Upper lobe of right lung (tissue), 1 donor: ENCODE results near the gene PAQR5. TPM values are rescaled to one million over a fixed set of nuclear protein-coding genes. Genes with fewer than 3 reads are reported as not detected.
A peak's percentile ranks its signal among the peaks of the same experiment; 100 is the strongest.

Experiments used
- ATAC-seq: fragments of 200-7000 bp; cut with Tn5 transposase; one replicate; pipeline ENCODE4 v1.9.1; 2020; ENCODE audit warnings: mild to moderate bottlenecking, moderate library complexity
- DNase-seq: peaks from one replicate; pipeline ENCODE4 v3.0.0-alpha.2; 2020
- H3K27ac ChIP-seq: fragments of 200-600 bp; one replicate; pipeline ENCODE4 v1.8.0; 2022
- H3K27me3 ChIP-seq: fragments of 200-600 bp; one replicate; pipeline ENCODE4 v1.8.0; 2022; ENCODE audit warnings: mild to moderate bottlenecking
- H3K36me3 ChIP-seq: fragments of 200-600 bp; one replicate; pipeline ENCODE4 v1.8.0; 2022
- H3K4me1 ChIP-seq: fragments of 200-600 bp; one replicate; pipeline ENCODE4 v1.8.0; 2022
- H3K4me3 ChIP-seq: fragments of 200-600 bp; one replicate; pipeline ENCODE4 v1.8.0; 2022; ENCODE audit warnings: mild to moderate bottlenecking
- H3K9me3 ChIP-seq: fragments of 200-600 bp; one replicate; pipeline ENCODE4 v1.8.0; 2022
- CTCF ChIP-seq: fragments of 200-600 bp; IDR thresholded peaks from one replicate; pipeline ENCODE4 v1.8.0; 2022; ENCODE audit warnings: antibody characterized with exemption
- intact Hi-C: fragments of 100-400 bp; cut with DNase I; formaldehyde crosslinking; loops from one replicate; pipeline ENCODE4 v1.11.0; 2022
- total RNA-seq: library from RNA; stranded (reverse); fragmentation: NEBNext Ultra II Directional; extraction: Animal tissue kit (Norgen Biotek cat#: 25700); gene quantifications from one replicate; pipeline ENCODE4 v1.2.1, GENCODE V29; 2021
- donor health status: DM: no; HTN: yes; CAD: no; lungs with severe emphysema.

Gene PAQR5
- total RNA-seq, 1 donor from 2014 or later: 37.9 TPM

GRCh38 chr15:69433831-69434230, 135.1 kb downstream of the PAQR5 start:
- no peak overlapping the region for H3K27ac ChIP-seq
- intact Hi-C loops: no loop called here

GRCh38 chr15:69434238-69434637, 135.5 kb downstream of the PAQR5 start:
- Histone ChIP-seq H3K27me3 (no peaks in the 10 kb centered on the region), H3K9me3 (no peaks in the 10 kb centered on the region), H3K36me3 (no peaks in the 10 kb centered on the region), H3K4me1 (no peaks in the 10 kb centered on the region), H3K4me3 (no peak overlapping the region), H3K27ac (no peak overlapping the region)
- no peak for TF ChIP-seq CTCF
- intact Hi-C loops: no loop called here
- ATAC-seq (no peak), DNase-seq (no peak)

More at GRCh38 chr15:69433831-69434230, 135.1 kb downstream of the PAQR5 start:
- Histone ChIP-seq H3K4me1 (no peaks in the 10 kb centered on the region), H3K9me3 (no peaks in the 10 kb centered on the region), H3K27me3 (no peaks in the 10 kb centered on the region), H3K36me3 (no peaks in the 10 kb centered on the region), H3K4me3 (no peak overlapping the region)
- DNase-seq (no peak), ATAC-seq (no peak)
- TF ChIP-seq CTCF: no peak

GRCh38 chr15:69434679-69435078, 136.0 kb downstream of the PAQR5 start:
- Histone ChIP-seq H3K9me3 (no peaks in the 10 kb centered on the region), H3K4me1 (no peaks in the 10 kb centered on the region), H3K4me3 (no peak overlapping the region), H3K27ac (no peak overlapping the region), H3K36me3 (no peaks in the 10 kb centered on the region), H3K27me3 (no peaks in the 10 kb centered on the region)
- intact Hi-C loops: no loop called here
- DNase-seq: no peak
- peak; percentile 28 for ATAC-seq
- TF ChIP-seq CTCF: no peak

GRCh38 chr15:69435985-69436384, 137.3 kb downstream of the PAQR5 start:
- Histone ChIP-seq H3K36me3 (no peaks in the 10 kb centered on the region), H3K27me3 (no peaks in the 10 kb centered on the region), H3K9me3 (no peaks in the 10 kb centered on the region), H3K4me1 (no peaks in the 10 kb centered on the region), H3K4me3 (no peak overlapping the region), H3K27ac (no peak overlapping the region)
- DNase-seq: no peak
- no peak for TF ChIP-seq CTCF
- intact Hi-C loops: no loop called here
- no peak for ATAC-seq

- H3K27ac ChIP-seq: no peak overlapping the region
- intact Hi-C loops: no loop called here
- no peak for DNase-seq
- no peaks in the 10 kb centered on the region for H3K4me1 ChIP-seq
- H3K27me3 ChIP-seq: no peaks in the 10 kb centered on the region
- no peaks in the 10 kb centered on the region for H3K9me3 ChIP-seq
- ATAC-seq: no peak
- no peak overlapping the region for H3K4me3 ChIP-seq
- no peaks in the 10 kb centered on the region for H3K36me3 ChIP-seq
- no peak for TF ChIP-seq CTCF
Measured at GRCh38 chr15:69436951-69437350, 138.2 kb downstream of the PAQR5 start.

GRCh38 chr15:69439623-69440022, 140.9 kb downstream of the PAQR5 start:
- Histone ChIP-seq H3K36me3 (no peaks in the 10 kb centered on the region), H3K4me1 (no peaks in the 10 kb centered on the region), H3K9me3 (no peaks in the 10 kb centered on the region), H3K4me3 (no peak overlapping the region), H3K27ac (no peak overlapping the region), H3K27me3 (no peaks in the 10 kb centered on the region)
- no peak for TF ChIP-seq CTCF
- no peak for DNase-seq
- intact Hi-C loops: no loop called here
- no peak for ATAC-seq
